GM19328 (cell line): Measurements from ENCODE around the gene NLK.
"Not testable (repeated sequence)": the region's sequence is repeated elsewhere in the genome, so short reads cannot be mapped to it uniquely, and the experiment has no call there.

Source experiments
- ATAC-seq: cut with Tn5 transposase; IDR thresholded peaks from one replicate; pipeline ENCODE4 v1.9.1; 2021; ENCODE audit warnings: mild to moderate bottlenecking, moderate library complexity; ENCODE audit not compliant: unreplicated experiment

NLK gene

DNA sequence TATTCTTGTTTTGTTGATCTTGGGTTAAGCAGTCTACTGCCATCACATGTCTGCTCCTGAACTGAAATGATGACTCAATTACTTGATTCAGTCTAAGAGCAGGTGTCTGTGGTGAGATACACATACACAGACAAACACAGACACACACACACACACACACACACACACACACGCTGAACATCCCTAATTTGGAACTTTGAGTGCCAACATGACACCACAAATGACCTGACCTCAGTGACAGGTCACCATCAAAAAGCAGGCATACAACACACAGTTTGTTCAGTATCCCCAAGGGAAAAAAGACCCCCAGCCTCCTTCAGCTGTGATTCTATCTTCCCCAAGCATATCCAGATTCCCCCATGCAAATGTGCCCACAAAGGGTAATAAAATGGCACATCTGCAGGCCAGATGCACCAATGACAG is 146.4 kb downstream of the NLK start:
- no peak for ATAC-seq

DNA sequence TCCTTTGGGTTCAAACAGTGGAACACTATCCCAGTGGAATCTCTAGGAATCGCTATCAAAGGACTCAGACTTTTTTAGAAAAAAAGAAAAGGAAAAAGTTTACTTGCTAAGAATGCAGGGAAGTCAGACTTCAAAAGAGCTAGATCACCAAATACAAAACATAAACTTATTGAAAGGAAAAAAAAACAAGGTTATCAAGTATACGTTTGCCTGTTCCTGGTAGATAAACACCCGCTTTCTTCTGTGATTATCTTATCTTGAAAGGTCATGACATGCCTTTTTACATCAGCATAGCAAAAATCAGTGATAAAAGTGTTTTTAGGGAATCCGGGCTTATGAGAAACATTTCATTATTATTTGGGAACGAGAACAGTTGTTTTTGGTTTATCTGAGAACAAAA is 147.2 kb downstream of the NLK start:
- no peak for ATAC-seq

DNA sequence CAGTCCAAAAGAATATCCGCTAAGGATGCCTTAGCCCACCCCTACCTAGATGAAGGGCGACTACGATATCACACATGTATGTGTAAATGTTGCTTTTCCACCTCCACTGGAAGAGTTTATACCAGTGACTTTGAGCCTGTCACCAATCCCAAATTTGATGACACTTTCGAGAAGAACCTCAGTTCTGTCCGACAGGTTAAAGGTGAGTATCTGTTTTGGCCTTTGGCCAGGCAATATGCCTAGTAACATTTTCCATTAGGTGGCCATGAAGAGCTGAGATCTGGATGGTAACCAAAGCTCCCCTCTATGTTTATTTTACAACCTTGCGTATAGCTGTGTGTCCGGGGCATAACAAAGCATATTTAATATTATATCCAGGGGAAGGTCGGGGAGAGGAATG is 148.5 kb downstream of the NLK start:
- no peak for ATAC-seq

DNA sequence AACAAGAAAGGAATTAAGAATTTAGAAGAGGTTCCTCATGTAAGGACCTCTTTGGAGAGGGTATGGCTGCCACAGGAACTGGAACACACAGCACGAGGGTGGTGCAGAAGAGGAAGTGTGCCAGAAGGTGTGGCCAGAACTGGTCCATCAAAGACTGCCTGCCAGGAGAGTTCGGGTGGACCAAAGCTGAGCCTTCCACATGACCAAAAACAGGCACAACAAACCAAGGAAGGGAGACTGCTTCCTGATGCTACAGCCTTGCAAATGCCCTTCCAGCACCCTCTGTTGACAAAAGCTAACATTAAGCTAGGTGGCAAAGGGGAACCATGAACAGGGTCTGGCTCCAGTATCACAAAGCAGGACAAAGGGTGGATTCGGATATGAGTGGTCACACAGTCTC is 150.8 kb downstream of the NLK start:
- ATAC-seq: no peak

DNA sequence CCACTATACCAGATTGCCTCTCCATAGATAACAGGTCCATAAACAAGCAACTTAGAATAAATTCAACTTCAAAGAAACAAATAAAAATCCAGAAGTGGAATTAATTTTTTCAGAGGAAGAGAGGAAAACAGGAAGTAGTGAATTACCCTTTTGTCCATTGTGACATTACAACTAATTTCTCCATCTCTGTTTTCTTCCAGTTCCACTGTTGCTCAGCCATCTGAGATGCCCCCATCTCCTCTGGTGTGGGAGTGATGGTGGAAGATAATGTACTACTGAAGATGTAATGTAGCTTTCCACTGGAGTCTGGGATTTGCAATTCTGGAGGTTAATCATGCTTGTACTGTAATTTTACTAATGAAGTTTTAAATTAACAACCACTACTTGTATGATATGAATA is 151.9 kb downstream of the NLK start:
- ATAC-seq: no peak

DNA sequence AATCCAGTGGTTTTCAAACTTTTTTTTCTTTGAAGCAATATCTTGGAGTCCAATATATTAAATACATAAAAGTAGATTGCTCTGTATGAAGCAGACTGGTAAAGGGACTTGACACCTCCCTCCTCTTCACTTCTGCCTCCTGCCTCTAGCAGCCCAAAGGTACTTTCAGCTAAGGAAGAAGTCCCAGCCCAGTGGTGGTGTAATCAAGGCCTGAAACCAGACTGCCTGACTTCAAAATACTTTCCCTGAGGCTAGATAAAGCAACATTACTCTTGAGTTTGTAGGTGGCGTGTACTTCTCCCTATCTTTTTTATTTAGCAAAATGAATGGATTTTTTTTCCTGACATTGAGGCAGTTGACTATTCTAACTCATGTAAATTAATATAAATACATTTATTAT is 154.2 kb downstream of the NLK start:
- ATAC-seq: no peak

DNA sequence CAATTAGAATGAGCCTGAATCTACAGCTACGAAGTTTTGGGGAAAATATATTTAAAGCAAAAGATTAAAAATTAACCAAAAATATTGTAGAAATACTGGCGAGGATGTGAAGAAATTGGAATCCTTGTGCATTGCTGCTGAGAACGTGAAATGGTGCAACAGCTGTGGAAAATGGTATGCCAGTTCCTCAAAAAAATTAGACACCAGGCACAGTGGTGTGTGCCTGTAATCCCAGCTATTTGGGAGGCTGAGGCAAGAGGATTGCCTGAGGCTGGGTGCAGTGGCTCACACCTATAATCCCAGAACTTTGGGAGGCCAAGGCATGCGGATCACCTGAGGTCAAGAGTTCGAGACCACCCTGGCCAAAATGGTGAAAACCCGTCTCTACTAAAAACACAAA is 156.6 kb downstream of the NLK start:
- no peak for ATAC-seq

DNA sequence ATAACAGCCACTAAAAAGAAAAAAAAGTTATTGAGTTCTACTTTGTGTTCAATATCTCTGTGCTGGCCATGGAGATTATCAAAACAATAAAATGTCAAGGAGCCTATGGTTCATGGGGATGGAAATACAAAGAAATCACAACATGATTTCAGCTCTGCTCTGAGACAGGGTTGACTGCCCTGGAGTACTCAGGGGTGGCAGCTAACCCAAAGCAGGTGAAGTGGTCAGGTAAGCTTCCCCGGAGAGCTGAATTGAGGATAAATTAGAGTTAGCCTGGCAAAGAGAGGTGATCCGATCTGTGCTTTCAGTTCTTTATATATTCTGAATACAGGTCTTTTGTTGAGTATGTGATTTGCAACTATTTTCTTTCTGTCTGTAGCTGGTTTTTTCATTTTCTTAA is 157.3 kb downstream of the NLK start:
- no peak for ATAC-seq

DNA sequence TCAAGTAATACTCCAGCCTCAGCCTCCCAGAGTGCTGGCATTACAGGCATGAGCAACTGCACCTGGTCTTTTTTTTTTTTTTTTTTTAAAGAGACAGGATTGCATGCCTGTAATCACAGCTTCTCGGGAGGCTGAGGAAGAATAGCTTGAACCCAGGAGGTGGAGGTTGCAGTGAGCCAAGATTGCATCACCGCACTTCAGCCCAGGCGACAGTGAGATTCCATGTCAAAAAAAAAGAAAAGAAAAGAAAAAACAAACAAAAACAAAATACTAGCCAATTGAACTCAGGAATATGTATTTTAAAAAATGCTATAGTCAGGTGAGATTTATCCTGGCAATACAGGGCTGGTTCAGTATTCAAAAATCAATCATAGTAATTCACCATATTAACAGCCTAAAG is 158.8 kb downstream of the NLK start:
- no peak for ATAC-seq

DNA sequence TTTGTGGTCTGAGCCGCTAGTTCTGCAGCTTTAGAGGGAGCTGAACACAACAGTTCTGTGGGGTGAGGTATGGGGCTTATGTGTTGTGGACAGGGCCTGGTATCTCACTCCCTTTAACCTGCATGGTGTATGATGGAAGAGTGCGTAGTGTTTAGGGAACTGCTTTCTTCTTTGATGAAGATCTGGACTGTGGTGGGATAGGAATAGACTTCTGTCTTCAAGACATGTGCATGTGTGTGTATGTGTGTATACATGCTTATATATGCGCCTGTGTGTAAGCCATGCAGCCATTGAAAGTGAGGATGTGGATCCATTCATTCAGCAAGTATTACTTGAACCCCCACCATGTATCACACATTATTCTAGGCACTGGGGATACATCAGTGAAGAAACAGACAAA is 161.8 kb downstream of the NLK start:
- no peak for ATAC-seq

DNA sequence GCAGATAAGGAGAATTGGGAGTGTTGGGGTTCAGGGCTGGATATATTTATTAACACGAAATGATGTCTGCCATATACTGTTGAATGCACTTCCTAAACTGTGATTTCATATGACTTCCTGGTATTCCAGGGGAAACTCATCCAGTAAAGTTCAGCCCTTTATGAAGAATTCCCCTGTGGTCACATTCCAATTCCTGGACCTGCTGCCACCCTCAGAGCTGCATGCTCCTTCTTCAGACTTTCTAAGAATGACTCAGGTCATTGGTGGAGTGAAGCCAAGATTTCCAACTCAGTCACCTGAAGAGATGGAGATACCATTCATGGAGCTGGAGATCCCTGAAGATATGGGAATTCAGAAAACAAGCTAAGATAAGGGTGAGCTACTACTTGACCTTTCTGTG is 162.3 kb downstream of the NLK start:
- no peak for ATAC-seq

DNA sequence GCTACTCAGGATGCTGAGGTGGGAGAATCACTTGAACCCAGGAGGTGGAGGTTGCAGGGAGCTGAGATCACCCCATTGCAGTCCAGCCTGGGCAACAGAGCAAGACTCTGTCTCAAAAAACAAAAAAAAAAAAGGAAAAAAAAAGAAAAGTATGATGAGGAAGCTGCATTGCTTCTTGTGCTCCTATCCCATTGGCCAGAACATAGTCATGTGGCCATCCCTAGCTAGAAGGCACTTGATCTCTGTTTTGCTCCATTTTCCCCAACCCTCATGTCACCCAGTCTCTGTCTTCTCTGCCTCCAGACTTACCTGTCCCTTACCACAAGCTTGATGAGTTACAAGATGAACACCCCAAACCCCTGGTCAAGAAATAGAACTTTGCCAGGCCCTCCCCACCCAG is 163.8 kb downstream of the NLK start:
- ATAC-seq: no peak

DNA sequence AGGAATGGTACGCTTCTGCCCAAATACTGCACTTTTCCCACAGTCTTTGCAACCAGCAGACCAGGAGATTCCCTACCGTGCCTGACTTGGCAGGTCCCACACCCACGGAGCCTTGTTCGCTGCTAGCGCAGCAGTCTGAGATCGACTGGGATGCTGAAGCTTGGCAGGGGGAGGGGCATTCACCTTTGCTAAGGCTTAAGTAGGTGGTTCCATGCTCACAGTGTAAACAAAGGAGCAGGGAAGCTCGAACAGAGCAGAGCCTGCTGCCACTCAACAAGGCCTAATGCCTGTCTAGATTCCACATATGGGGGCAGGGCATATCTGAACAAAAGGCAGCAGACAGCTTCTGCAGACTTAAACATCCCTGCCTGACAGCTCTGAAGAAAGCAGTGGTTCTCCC is 169.3 kb downstream of the NLK start:
- no peak for ATAC-seq

DNA sequence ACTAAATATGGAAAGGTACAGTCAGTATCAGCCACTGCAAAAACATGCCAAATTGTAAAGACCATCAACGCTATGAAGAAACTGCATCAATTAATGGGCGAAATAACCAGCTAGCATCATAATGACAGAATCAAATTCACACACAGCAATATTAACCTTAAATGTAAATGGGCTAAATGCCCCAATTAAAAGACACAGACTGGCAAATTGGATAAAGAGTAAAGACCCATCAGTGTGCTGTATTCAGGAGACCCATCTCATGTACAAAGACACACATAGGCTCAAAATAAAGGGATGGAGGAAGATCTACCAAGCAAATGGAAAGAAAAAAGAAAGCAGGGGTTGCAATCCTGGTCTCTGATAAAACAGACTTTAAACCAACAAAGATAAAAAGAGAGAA is 171.1 kb downstream of the NLK start:
- ATAC-seq: not testable (repeated sequence)

DNA sequence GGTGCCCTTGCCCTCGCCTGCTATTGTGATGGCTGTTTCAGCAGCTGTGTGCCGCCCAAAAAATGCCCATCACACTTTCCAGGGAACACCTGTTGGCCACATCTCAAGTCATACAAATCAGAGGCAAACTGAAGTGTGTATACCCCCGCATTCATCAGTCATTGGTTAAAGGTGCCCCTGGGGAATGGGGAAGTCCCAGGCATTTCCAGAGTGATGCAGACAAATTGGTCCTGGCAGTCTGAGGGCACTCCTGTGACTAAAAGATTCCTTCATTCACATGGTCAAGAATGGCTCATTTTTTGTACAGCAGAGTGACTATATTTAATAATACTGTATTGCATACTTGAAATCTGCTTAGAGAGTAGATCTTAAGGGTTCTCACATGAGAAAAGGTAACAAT is 173.6 kb downstream of the NLK start:
- no peak for ATAC-seq

DNA sequence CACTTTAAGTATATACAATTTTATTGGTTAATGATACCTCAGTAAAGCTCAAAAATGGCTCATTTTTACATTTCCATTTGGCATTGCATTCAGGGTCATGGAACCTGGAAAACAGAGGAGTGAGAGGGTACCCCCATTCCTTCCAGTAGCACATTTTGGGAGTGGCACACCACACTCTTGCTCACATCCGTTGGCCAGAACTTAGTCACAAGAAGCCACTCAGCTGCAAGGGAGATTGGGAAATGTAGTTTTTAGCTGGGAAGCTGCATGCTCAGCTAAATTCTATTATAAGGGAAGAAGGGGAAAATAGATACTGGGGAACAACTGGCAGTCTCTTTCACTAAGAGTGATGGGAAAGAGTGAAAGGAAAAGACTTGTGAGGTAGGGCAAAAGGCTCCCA is 174.1 kb downstream of the NLK start:
- ATAC-seq: no peak

DNA sequence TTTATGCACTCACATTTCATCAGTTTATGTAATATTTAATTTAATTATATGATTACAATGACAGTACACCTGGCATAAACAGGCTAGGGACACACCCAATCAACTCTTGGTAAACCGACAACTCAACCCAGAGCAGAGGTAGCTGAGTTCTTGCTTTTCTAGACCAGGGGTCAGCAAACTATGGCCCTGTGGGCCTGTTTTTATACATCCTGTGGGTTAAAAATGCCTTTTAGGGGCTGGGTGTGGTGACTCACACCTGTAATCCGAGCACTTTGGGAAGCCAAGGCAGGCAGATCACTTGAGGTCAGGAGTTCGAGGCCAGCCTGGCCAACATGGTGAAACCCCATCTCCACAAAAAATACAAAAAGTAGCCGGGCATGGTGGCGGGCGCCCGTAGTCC is 177.3 kb downstream of the NLK start:
- no peak for ATAC-seq

DNA sequence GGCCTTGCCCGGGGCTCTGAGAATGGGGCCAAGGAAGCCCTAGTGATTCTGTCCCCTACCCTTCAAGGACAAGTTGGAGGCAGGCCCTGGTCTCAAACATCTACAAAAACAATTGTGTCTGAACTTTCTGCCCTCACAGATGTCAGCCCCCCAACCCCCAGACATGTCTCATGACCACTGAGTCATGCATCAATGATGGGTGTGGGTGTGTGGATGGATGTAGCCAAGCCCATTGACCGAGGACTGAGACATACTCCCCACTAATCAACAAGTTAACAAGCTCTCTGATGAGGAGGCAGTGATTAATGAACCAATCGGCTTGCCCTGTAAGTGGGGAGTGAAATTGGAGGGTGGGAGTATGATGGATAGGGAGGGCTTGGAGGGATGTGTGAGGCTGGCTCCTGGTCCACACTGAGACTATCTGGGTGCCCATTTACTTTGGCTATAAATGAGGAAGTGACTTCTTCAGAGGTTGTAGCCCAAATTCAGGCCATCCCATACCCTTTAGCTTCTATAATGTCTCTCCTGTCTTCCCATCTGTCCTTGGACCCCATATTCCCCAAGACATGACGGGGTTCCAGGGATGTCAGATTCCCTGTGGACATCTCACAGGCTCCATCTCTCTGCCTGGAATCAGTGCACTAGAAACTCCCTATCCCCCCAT is 179.4 kb downstream of the NLK start:
- no peak for ATAC-seq

DNA sequence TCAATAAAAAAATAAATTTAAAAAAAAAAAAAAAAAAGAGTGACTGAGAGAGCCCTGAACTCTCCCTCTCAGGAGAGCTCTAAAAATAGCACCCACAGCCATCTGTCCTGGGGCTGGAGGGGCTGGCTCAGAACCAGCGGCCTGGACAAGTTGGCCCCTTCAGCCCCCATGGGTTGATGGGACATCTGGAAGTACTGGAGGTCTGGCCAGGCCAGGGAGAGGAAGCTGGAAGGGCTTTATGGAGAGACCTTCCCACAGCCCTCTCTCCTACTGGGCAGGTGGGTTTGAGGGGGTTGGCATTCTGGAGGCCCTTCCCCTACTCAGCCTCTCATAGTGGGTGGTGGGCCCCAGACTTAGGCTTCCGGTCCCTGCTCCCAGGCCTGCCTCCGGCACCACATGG is 182.8 kb downstream of the NLK start:
- ATAC-seq: no peak

DNA sequence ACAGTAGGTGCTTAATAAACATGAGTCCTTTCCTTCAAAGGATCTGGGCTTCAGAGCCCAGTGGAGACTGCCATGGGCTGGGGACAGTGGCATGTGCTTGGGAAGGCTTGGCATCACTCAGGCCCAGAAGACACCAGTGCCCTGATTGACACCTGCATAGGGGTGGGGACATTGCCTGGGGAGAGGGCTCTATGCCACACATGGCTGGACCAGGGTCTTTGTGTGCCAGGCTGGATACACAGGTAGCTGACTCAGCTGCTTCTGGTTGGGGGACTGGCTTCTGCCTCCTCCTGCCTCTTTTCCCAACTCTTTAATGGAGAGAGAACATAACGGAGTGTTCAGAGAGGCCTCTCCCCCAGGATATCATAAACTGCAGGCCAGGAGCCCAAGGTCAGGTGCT is 183.4 kb downstream of the NLK start:
- no peak for ATAC-seq

DNA sequence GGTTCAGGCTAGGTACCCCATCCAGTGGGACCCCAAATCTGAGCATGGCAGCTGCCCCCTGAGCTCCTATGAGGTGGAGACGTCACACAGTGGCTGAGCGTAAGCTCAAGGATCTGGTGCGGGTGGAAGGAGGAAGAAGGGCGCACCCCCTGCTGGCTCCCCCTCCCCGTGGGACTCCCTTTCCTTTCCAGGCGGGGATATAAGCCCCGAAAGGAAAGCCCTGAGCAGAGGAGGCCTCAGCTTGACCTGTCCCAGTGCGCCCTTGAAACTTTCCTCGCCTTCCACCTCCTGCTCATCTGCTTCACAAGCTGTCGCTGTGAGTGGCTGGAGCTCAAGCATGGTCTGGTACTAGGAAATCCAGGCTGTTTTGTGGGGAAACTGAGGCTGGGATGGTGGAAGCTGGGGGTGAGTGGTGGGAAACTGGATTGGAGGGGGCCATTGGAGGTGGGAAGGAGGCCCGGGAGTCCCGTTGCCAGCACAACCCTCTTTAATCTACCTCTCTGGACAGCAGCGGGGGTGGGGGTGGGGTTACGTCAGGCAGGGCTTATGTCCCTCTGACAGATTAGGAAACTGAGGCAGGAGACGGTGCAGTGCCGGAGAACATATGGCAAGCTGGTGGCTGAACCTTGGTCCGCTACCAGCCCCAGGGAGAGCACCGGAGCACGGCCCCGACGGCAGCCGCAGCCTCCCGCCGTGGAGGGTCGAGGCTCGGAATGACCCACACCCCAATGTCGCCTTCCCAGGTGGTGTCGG is 184.3 kb downstream of the NLK start:
- ATAC-seq: no peak

DNA sequence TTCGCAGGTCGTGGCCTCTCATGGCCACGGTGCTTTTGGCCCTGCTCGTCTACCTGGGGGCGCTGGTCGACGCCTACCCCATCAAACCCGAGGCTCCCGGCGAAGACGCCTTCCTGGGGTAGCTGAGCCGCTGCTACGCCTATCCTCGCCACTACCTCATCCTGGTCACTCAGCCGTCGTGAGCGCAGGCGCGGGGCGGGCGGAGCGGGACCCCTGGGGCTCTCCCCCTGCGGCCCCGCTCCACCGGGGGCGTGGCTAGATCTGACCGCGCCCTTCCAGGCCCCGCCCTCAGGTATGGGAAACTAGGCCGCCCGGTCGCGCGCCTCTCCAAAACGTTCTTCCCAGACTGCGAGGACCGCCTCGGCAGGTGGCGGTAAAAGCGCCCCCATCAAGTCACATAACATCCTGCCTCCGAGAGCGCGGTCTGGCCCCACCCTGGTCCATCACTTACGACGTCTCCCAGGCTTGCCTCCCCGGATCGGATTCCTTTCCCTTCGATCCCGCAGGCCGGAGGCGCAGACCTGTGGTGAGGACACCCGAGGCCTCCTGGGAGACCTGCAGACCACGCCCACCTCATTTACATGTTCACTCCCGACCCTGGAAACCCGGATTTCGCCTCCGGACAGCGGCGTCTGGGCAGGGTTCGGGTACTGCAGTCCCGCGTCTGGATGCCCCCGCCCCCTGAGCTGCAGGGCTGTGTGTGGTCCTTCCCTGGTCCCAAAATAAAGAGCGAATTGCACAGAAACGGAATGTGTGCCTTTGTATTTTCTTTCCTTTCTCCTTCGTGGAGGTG is 185.0 kb downstream of the NLK start:
- no peak for ATAC-seq
